Measurements from ENCODE around the gene PPFIA2. TPM values are rescaled to one million over a fixed set of nuclear protein-coding genes. Genes with fewer than 3 reads are reported as not detected.

PPFIA2 gene
- total and polyA plus RNA-seq, 9 of the 15 experiments (the other 6 are each of a cell fraction or from before 2014, with no cell fraction given): not detected

- BruUV-seq (replicated peaks): no TSS peak
- Histone ChIP-seq H4K20me1 (replicated peaks; ENCODE audit: control insufficient read depth, insufficient read depth, low read length) (no peaks in the 10 kb centered on the region), H3K36me3 (ENCODE audit: control insufficient read depth, insufficient read depth, low read length) (no peaks in the 10 kb centered on the region), H3K4me1 (replicated peaks in 1 of 2; ENCODE audit: control insufficient read depth in 2 of 2, insufficient read depth in 2 of 2, low read length in 2 of 2) (no peaks in the 10 kb centered on the region), H3K4me3 (no peak overlapping the region), H3K27me3 (ENCODE audit: control insufficient read depth in 2 of 2, insufficient read depth in 2 of 2, low read length in 2 of 2) (no peaks in the 10 kb centered on the region), H3K9ac (ENCODE audit: insufficient read depth in 1 of 2, low read depth in 2 of 2, low read length in 2 of 2) (no peak overlapping the region), H2AFZ (ENCODE audit: low read depth, low read length) (no peak overlapping the region), H3K4me2 (ENCODE audit: insufficient read depth, low read length) (no peak overlapping the region), H3K27ac (ENCODE audit: extremely low read depth, low read depth, low read length) (no peak overlapping the region), H3K79me2 (ENCODE audit: control insufficient read depth, insufficient read depth, low read length) (no peaks in the 10 kb centered on the region), H3K9me3 (replicated peaks; ENCODE audit: control insufficient read depth, insufficient read depth, low read depth, low read length) (no peaks in the 10 kb centered on the region), H3K9me1 (ENCODE audit: control insufficient read depth, insufficient read depth, low read length) (no peaks in the 10 kb centered on the region)
- no peak for TF ChIP-seq ETV6 (IDR thresholded peaks at IDR 0.05; ENCODE audit: borderline replicate concordance in 1 of 2, low read depth in 2 of 2, low read length in 1 of 2)
- TF ChIP-seq ETV6 (CRISPR knock-in tag; IDR thresholded peaks at IDR 0.05; ENCODE audit: borderline replicate concordance): no peak
- no peak for TF ChIP-seq HNRNPK (IDR thresholded peaks at IDR 0.05; ENCODE audit: low read depth, low read length, poor library complexity, severe bottlenecking)
- no peak for TF ChIP-seq MCM3 (IDR thresholded peaks at IDR 0.05)
- TF ChIP-seq RERE (CRISPR knock-in tag; IDR thresholded peaks at IDR 0.05; ENCODE audit: borderline replicate concordance): no peak
- no peak for TF ChIP-seq MEF2A (IDR thresholded peaks at IDR 0.05; ENCODE audit: control insufficient read depth, low read depth, low read length)
- TF ChIP-seq ZNF512 (tag; IDR thresholded peaks at IDR 0.05): no peak
- no peak for TF ChIP-seq SRSF1 (IDR thresholded peaks at IDR 0.05; ENCODE audit: low read depth, low read length)
- TF ChIP-seq EP300 (IDR thresholded peaks at IDR 0.05; ENCODE audit: low read length): no peak
- in situ Hi-C loops (cut with MboI) (no loop called here), intact Hi-C loops (cut with micrococcal nuclease) (no loop called here)
- ATAC-seq (no peak), FAIRE-seq (no peak), DNase-seq (ENCODE audit: extremely low read depth in 1 of 4, low spot score in 3 of 4) (no peak)
- POLR2A ChIA-PET: no interaction called here
- 0% methylated on average over 4 of the region's 4 CpGs for WGBS (ENCODE audit: insufficient coverage, low coverage, missing lambda C conversion rate)
- CTCF ChIA-PET (ENCODE audit: low intra/inter-chr PET ratio): no interaction called here
These were observed 420.1 kb downstream of the PPFIA2 start for GRCh38 chr12:81339071-81339470.
